GM12892 (cell line): ENCODE results near the gene KYNU.

Experiments used
- POLR2A ChIP-seq: IDR thresholded peaks from 2 replicates; pipeline ENCODE4 v1.6.1; 2011; ENCODE audit warnings: low read depth, low read length, control low read depth
- POLR2AphosphoS5 ChIP-seq: IDR thresholded peaks from 2 replicates; pipeline ENCODE4 v1.6.1; 2011; ENCODE audit warnings: low read depth, low read length, control low read depth
- TAF1 ChIP-seq: IDR thresholded peaks from 2 replicates; pipeline ENCODE4 v1.6.1; 2011; ENCODE audit warnings: low read depth, mild to moderate bottlenecking, control low read depth, low read length, borderline replicate concordance

DNA sequence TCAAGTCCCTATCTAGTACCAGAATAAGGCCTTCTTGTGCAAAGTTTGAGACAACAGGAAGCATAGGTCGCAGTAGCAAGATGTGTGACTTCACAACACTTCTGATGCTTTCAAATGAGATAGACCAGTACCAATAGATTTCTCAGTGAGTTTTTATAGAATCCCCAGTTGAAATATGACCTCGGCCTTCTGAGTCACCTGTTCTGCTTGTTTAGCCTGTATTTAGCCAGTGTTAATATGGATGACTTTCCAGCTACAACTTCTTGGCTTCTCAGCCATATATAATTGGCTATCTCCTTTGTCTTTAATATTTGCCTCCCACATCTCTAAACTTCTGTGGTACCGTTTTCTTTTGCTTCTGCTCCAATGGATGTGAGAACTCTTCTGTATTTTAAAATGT lies 113.8 kb downstream of the KYNU start:
- no peak for TF ChIP-seq POLR2AphosphoS5
- TF ChIP-seq POLR2A = no peak
- TF ChIP-seq TAF1 = no peak
